ENCODE measurements around the gene ZNF620.
"Not testable (repeated sequence)": the region's sequence is repeated elsewhere in the genome, so short reads cannot be mapped to it uniquely, and the experiment has no call there.

ZNF620 gene

GRCh38 chr3:40504636-40505430 lies 1.0 kb upstream of the ZNF620 start:
- DNase-seq: no peak

- no peak for DNase-seq
These were observed 5.3 kb downstream of the ZNF620 start for GRCh38 chr3:40511031-40511718.

DNA sequence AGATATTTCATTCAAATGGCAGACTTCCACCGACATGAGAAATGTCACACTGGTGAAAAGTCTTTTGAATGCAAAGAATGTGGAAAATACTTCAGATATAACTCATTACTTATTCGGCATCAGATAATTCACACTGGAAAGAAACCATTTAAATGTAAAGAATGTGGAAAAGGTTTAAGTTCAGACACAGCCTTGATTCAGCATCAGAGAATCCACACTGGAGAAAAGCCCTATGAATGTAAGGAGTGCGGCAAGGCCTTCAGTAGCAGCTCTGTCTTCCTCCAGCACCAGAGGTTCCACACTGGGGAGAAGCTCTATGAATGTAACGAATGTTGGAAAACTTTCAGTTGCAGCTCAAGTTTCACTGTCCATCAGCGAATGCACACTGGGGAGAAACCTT lies 10.4 kb downstream of the ZNF620 start:
- DNase-seq: no peak

GRCh38 chr3:40518067-40518466 lies 12.2 kb downstream of the ZNF620 start:
- no peak for DNase-seq

GRCh38 chr3:40518848-40519247 lies 13.0 kb downstream of the ZNF620 start:
- no peak for DNase-seq

DNA sequence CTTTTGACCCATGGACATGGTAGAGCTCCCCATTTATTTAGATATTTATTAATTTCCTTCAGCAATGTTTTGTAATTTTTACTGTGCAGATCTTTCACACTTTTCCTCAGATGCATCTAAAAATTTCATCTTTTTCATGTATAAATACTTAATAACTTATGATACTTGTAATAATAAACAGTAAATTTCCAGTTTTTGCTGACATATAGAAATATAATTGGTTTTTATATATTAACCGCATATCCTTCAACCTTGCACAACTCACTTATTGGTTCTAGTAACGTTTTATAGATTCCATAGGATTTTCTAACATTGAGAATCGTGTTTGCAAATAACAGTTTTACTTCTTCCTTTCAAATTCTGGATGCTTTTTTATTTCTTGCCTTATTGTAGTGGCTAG lies 15.4 kb downstream of the ZNF620 start:
- no peak for DNase-seq

DNA sequence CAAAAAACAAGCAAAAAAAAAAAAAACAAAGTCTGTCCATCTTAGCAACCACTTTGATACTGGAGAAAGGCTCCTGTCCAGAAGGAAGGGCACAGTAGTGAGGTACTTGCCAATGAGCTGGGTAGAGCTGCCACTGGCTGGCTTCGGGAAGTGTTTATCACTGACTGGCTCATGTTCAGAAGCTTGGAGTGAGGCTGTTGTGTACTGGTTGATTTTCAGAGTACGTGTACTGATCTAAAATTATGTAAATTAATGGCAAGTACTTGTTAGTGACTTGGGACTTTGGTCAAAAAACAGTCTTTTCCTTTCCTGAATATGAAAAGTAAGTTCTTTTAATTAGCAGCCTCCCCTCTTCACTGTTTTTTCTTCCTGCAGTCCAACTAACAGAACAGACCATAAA lies 17.9 kb downstream of the ZNF620 start:
- DNase-seq: no peak

- no peak for DNase-seq
These were observed 18.4 kb downstream of the ZNF620 start for GRCh38 chr3:40524222-40524567.

DNA sequence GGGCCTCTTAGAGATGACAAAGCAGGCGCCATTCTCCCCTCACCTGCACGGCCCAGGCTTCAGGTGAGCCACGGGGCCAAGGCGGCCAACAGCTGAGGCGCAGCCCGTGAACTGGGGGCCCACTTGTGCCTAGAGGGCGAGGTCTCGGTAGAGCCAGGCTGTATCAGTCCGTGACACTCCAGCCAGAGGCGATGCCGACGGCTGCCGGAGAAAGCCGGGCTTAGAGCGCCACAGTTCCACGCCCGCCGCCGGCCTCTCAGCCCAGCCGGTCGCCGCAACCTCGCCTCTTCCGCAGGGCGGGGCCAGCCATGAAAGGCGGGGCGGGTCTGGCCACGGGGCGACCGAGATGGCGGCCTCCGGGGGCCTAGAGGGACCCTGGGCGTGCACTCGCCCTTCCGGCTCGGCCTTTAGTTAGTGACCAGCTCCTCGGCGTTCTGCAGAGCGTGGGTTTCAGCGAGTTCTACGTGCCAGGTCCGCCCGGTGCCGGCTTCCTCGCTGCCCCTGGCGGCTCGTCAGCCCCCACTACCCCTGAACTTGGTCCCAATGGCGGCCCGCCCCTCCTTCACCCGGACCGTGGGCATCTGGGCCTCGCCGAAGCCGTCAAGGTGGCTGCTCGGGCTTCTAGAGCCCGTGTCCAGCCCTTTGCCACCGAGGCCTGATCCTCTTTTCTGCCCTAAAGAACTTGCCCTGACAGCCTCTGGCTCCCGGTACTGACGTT lies 18.9 kb downstream of the ZNF620 start, which contains the start of gene ZNF621:
ZNF621 (plus strand) TSS at position 393 of the 718 bp plus-strand sequence. CDS start 881 bp downstream, outside the sequence.
- peak; percentile 92 for DNase-seq

DNA sequence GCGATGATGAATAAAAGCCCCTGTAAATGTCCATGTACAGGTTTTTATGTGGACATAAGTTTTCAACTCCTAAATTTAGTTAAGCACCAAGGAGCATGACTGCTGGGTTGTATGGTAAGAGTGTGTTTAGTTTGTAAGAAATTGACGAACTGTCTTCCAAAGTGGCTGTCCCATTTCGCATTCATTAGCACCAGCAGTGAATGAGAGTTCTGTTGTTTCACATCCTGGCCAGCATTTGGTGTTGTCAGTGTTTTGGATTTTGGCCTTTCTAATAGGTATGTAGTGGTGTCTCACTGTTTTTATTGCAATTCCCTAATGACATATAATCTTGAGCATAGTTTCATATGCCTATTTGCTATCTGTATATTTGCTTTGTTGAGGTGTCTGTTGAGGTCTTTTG lies 22.6 kb downstream of the ZNF620 start:
- DNase-seq: no peak

DNA sequence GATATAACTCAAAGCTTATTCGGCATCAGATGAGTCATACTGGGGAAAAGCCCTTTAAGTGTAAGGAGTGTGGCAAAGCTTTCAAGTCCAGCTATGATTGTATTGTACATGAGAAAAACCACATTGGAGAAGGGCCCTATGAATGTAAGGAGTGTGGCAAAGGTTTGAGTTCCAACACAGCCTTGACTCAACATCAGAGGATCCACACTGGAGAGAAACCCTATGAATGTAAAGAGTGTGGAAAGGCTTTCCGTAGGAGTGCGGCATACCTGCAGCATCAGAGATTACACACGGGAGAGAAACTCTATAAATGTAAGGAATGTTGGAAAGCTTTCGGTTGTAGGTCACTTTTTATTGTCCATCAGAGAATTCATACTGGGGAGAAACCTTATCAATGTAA lies 26.4 kb downstream of the ZNF620 start:
- DNase-seq: no peak

DNA sequence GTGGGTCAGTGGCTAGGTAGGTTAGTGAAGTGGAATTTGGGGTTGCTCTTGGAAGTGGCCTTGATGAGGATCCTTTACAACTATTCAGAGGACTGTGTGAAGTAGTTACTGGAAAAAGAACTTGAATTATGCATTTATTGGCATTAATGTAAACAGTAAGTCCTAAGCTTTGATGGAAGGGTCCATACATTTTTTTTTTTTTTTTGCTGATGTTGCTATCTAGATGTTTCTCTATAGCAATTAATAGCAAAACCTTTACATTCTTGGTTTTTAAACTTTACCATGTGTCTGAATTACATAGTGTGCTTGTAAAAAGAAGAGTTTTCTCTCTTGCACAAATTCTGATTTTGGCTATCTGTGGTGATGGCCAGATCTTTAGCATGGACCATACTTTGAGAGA lies 28.4 kb downstream of the ZNF620 start:
- DNase-seq: no peak

DNA sequence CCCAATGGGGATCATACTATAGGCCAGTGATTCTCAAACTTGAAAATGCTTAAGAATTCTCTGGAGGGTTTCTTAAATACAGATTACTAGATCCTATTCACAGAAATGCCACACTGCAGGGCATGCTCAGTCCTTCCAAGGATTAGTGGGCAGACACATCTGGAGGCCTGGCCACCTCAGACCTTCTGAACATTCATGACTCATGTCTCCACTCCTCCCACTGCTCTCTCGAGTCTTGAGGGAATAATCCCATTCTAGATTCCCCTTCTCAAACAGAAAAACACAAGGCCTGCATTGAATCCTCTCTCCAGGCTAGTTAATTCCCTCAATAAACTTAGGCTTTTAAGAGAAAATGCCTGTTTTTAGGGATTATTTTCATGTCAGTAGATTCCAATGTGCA lies 41.0 kb downstream of the ZNF620 start:
- no peak for DNase-seq

GRCh38 chr3:40550167-40550566 lies 44.3 kb downstream of the ZNF620 start:
- no peak for DNase-seq

DNA sequence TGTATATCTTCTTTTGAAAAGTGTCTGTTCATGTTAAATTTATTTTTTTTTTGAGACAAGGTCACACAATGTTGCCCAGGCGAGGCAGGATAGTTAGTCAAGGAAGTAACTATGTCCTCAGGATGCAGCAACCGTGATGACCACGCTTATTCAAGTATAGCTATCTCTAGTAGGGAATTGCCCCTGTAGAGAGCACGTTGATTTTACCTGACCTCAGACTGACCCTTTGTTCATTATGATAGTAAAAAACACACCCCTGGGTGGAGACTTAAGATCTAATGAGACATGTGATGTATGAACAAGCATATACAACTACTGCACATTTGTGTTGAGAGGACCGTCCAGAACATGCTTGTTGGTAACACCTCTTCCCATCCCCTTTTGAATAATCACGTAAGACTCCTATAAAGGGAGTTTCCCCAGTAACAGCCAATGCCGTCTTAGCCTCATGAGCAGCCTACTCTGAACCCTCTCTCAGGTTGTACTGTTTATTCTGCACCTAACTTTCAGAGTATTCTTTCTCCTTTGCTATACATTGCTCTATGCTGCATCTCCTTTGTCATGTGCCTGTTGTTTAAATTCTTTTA lies 51.8 kb downstream of the ZNF620 start:
- DNase-seq: no peak

DNA sequence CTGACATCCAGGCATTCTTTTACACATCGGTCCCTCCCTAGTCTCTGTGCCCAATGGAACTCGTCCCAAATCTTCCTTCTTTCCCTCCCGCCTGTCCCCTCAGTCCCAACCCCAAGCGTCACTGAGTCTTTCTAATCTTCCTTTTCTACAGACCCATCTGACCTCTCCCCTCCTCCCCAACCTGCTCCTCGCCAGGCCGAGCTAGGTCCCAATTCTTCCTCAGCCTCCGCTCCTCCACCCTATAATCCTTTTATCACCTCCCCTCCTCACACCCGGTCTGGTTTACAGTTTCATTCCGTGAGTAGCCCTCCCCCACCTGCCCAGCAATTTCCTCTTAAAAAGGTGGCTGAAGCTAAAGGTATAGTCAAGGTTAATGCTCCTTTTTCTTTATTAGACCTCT lies 56.6 kb downstream of the ZNF620 start:
- DNase-seq: not testable (repeated sequence)

DNA sequence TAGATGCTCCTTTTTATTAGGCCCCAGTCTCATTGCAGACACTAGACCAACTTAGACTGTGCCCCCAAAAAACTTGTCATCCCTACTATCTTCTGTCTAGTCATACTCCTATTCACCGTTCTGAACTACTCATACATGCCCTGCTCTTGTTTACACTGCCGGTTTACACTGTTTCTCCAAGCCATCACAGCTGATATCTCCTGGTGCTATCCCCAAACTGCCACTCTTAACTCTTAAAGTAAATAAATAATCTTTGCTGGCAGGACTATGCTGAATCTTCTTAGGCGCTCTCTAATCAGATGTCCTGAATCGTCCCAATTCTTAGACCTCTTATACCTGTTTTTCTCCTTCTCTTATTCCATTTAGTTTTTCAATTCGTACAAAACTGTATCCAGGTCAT lies 59.8 kb downstream of the ZNF620 start:
- not testable (repeated sequence) for DNase-seq

DNA sequence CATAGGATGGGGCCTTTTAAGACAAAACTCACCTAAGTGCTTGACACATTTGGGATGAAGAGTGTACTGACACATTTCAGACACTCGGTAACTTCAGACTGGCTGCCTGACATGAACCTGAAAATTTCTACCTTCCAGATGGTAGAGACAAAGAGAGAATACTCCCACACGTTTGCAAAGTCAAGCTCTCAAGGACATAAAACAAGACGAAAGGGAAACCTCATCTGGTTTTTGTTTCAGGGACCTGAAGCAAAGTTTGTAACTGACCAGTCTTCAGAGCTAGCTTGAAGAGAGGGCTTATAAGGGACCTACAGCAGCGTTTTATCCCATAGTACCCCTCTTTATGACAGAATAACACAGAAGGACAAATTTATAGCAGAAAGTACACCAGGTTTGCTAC lies 60.9 kb downstream of the ZNF620 start:
- DNase-seq: no peak
